ENCODE data around the gene INHBB. TPM values are rescaled to one million over a fixed set of nuclear protein-coding genes. Genes with fewer than 3 reads are reported as not detected.

The INHBB gene
- total and polyA plus RNA-seq, 9 of the 15 experiments (the other 6 are each of a cell fraction or from before 2014, with no cell fraction given), result not detected

DNA sequence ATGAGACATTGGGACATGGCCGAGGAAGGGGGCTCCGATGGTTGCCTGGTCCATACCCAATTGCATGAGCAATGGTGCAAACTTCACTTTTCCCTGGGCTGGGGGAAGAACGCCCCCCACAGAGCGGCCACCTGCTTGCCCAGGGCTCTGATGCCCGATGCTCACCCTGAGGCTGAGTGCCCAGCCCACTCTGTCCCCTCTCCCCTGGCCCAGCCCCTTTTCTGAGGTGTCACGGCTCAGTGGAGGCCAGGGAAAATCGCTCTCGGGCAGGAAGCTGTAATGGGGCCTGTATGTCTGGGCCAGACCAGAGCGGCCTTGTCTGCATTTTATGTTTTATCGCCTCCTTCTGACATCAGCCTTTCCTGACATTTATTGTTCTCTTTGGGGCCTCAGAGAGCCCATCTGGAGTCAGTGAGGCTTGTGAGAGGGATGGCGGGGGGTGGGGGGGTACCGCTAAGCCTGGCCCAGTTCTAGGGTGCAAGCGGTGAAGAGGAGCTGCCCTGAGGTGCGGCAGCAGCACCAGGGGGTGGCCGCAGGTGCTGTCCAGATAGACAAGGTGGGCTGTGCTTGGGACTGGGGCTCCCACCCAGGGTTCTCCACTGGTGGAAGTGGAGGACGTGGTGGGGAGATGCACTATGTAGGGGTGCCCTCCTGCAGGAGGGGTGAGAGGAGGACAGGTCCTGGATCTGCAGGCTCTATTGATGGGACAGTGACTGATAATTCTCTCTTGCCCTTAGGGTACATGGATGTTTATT lies 46.2 kb downstream of the INHBB start:
- Histone ChIP-seq H3K4me2 (ENCODE audit: insufficient read depth, low read length) (no peak overlapping the region), H3K9me1 (ENCODE audit: control insufficient read depth, insufficient read depth, low read length) (no peaks in the 10 kb centered on the region), H3K27me3 (ENCODE audit: control insufficient read depth in 2 of 2, insufficient read depth in 2 of 2, low read length in 2 of 2) (peaks cover 4 to 25% of the 10 kb centered on the region in 2 experiments; a peak in 3 of 5 replicates), H2AFZ (ENCODE audit: low read depth, low read length) (no peak overlapping the region), H3K36me3 (ENCODE audit: control insufficient read depth, insufficient read depth, low read length) (no peaks in the 10 kb centered on the region), H3K27ac (ENCODE audit: extremely low read depth, low read depth, low read length) (no peak overlapping the region), H3K4me1 (replicated peaks in 1 of 2; ENCODE audit: control insufficient read depth in 2 of 2, insufficient read depth in 2 of 2, low read length in 2 of 2) (peaks cover 0 to 5% of the 10 kb centered on the region in 2 experiments; a peak in 1 of 5 replicates), H3K4me3 (no peak overlapping the region), H3K9ac (ENCODE audit: insufficient read depth in 1 of 2, low read depth in 2 of 2, low read length in 2 of 2) (no peak overlapping the region), H3K79me2 (ENCODE audit: control insufficient read depth, insufficient read depth, low read length) (no peaks in the 10 kb centered on the region), H3K9me3 (replicated peaks; ENCODE audit: control insufficient read depth, insufficient read depth, low read depth, low read length) (0 out of 2 replicates have a peak, but pooled peaks cover 2% of the 10 kb centered on the region), H4K20me1 (replicated peaks; ENCODE audit: control insufficient read depth, insufficient read depth, low read length) (no peaks in the 10 kb centered on the region)
- ChIA-PET POLR2A (no interaction called here), CTCF (ENCODE audit: low intra/inter-chr PET ratio) (no interaction called here)
- FAIRE-seq (no peak), DNase-seq (ENCODE audit: extremely low read depth in 1 of 4, low spot score in 3 of 4) (no peak), ATAC-seq (no peak)
- intact Hi-C loops (cut with micrococcal nuclease), result no loop called here
- TF ChIP-seq ZNF121 (CRISPR knock-in tag; conservative IDR thresholded peaks at IDR 0.05) (no peak), TEAD4 (IDR thresholded peaks at IDR 0.05; ENCODE audit: low read length) (no peak), TEAD4 (CRISPR knock-in tag; IDR thresholded peaks at IDR 0.05; ENCODE audit: borderline replicate concordance) (no peak), ZNF431 (CRISPR knock-in tag; IDR thresholded peaks at IDR 0.05) (no peak), NONO (IDR thresholded peaks at IDR 0.05; ENCODE audit: low read depth in 2 of 2, low read length in 1 of 2) (no peak), ZNF316 (IDR thresholded peaks at IDR 0.05) (no peak)
- TF ChIP-seq, protein P1, sequence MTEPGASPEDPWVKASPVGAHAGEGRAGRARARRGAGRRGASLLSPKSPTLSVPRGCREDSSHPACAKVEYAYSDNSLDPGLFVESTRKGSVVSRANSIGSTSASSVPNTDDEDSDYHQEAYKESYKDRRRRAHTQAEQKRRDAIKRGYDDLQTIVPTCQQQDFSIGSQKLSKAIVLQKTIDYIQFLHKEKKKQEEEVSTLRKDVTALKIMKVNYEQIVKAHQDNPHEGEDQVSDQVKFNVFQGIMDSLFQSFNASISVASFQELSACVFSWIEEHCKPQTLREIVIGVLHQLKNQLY (CRISPR knock-in tag; conservative IDR thresholded peaks at IDR 0.05), result no peak
- TF ChIP-seq, protein P2, sequence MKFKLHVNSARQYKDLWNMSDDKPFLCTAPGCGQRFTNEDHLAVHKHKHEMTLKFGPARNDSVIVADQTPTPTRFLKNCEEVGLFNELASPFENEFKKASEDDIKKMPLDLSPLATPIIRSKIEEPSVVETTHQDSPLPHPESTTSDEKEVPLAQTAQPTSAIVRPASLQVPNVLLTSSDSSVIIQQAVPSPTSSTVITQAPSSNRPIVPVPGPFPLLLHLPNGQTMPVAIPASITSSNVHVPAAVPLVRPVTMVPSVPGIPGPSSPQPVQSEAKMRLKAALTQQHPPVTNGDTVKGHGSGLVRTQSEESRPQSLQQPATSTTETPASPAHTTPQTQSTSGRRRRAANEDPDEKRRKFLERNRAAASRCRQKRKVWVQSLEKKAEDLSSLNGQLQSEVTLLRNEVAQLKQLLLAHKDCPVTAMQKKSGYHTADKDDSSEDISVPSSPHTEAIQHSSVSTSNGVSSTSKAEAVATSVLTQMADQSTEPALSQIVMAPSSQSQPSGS (CRISPR knock-in tag; IDR thresholded peaks at IDR 0.05), result no peak
- in situ Hi-C loops (cut with MboI), result no loop called here
- WGBS (ENCODE audit: insufficient coverage, low coverage, missing lambda C conversion rate), result 0% methylated on average over 9 of the region's 16 CpGs
- BruUV-seq (replicated peaks), result no TSS peak

Measured in K562 (cell line).